ENCODE measurements around the gene CEND1. TPM values are rescaled to one million over a fixed set of nuclear protein-coding genes. Genes with fewer than 3 reads are reported as not detected.

The CEND1 gene
- total and polyA plus RNA-seq, 2 of the 13 experiments (the other 11 are each of a cell fraction or from before 2014, with no cell fraction given): not detected

GRCh38 chr11:810040-810567 is 20.2 kb upstream of the CEND1 start (continued):
- TF ChIP-seq MTERF4 (CRISPR knock-in tag; IDR thresholded peaks at IDR 0.05): no peak; the same call in 1 of the 2 replicates
- peak; percentile 82; the same call in 1 of the 2 replicates for TF ChIP-seq ZBTB39 (CRISPR knock-in tag; IDR thresholded peaks at IDR 0.05)
- TF ChIP-seq CREB3 (CRISPR knock-in tag; IDR thresholded peaks at IDR 0.05): no peak
- peak; percentile 9; the same call in 1 of the 2 replicates for TF ChIP-seq GZF1 (CRISPR knock-in tag; IDR thresholded peaks at IDR 0.05)
- TF ChIP-seq ZNF329 (CRISPR knock-in tag; IDR thresholded peaks at IDR 0.05; ENCODE audit: low read depth): 0 out of 2 replicates have a peak, but pooled peaks have one; percentile 6
- TF ChIP-seq AGO2 (optimal IDR thresholded peaks at IDR 0.05; ENCODE audit: low read depth, low read length): peak; percentile 83
- TF ChIP-seq RERE (CRISPR knock-in tag; IDR thresholded peaks at IDR 0.05; ENCODE audit: low read depth): 0 out of 2 replicates have a peak, but pooled peaks have one; percentile 33
- TF ChIP-seq ZMAT3 (CRISPR knock-in tag; conservative IDR thresholded peaks at IDR 0.05): 0 out of 2 replicates have a peak, but pooled peaks have one; percentile 13
- TF ChIP-seq HNRNPK (IDR thresholded peaks at IDR 0.05; ENCODE audit: low read depth, low read length, poor library complexity, severe bottlenecking): peak; percentile 46
- TF ChIP-seq SMAD1 (CRISPR knock-in tag; IDR thresholded peaks at IDR 0.05; ENCODE audit: borderline replicate concordance, low read depth): 0 out of 2 replicates have a peak, but pooled peaks have one; percentile 0
- TF ChIP-seq ZNF225 (CRISPR knock-in tag; IDR thresholded peaks at IDR 0.05): 0 out of 2 replicates have a peak, but pooled peaks have one; percentile 40
- TF ChIP-seq NR0B2 (CRISPR knock-in tag; IDR thresholded peaks at IDR 0.05): peak; percentile 78
- peak; percentile 66; the same call in 1 of the 2 replicates for TF ChIP-seq IRF9 (CRISPR knock-in tag; IDR thresholded peaks at IDR 0.05; ENCODE audit: borderline replicate concordance)
- peak; percentile 26; the same call in 1 of the 2 replicates for TF ChIP-seq MXD3 (CRISPR knock-in tag; IDR thresholded peaks at IDR 0.05)

Data from HepG2 (cell line).